ENCODE measurements around the gene ZNF782. TPM values are rescaled to one million over a fixed set of nuclear protein-coding genes. Genes with fewer than 3 reads are reported as not detected.

Gene ZNF782
- total RNA-seq, 2 donors from 2014 or later: 7.3 to 9.1 TPM

- no peaks in the 10 kb centered on the region for H3K9me3 Mint-ChIP-seq
- no peak overlapping the region for H3K9ac ChIP-seq (ENCODE audit: extremely low read depth, low read length, poor library complexity, severe bottlenecking)
- H3K36me3 ChIP-seq (ENCODE audit: control insufficient read depth, insufficient read depth, low read length): no peaks in the 10 kb centered on the region
- H3K4me1 Mint-ChIP-seq: peaks cover 10% of the 10 kb centered on the region
- peak overlapping the region; percentile 71 for H3K4me3 Mint-ChIP-seq
- TF ChIP-seq CTCF (conservative IDR thresholded peaks at IDR 0.05): no peak
- H3K4me3 ChIP-seq (ENCODE audit: low read length): peak overlapping the region; percentile 80
- peak overlapping the region; percentile 64 for H3K27ac Mint-ChIP-seq
- H3K27me3 ChIP-seq (ENCODE audit: control insufficient read depth, insufficient read depth, low read length, poor library complexity, severe bottlenecking): peaks cover 10% of the 10 kb centered on the region
- H3K36me3 Mint-ChIP-seq (ENCODE audit: low read depth): no peaks in the 10 kb centered on the region
- 31 to 55% methylated on average over 8 to 13 of the region's 13 CpGs for WGBS, 2 experiments (ENCODE audit: insufficient coverage in 1 of 2, insufficient read length in 1 of 2)
- peaks cover 15% of the 10 kb centered on the region for H3K27me3 Mint-ChIP-seq (ENCODE audit: insufficient read depth)
- no peaks in the 10 kb centered on the region for H3K9me3 ChIP-seq (ENCODE audit: control insufficient read depth, low read length)
- no peak for DNase-seq
- no peak overlapping the region for H3K27ac ChIP-seq (ENCODE audit: low read depth, low read length)
- H3K4me1 ChIP-seq (ENCODE audit: control insufficient read depth, insufficient read depth, low read length): no peaks in the 10 kb centered on the region
Measured at GRCh38 chr9:96874947-96875460, 20.7 kb upstream of the ZNF782 start.

DNA sequence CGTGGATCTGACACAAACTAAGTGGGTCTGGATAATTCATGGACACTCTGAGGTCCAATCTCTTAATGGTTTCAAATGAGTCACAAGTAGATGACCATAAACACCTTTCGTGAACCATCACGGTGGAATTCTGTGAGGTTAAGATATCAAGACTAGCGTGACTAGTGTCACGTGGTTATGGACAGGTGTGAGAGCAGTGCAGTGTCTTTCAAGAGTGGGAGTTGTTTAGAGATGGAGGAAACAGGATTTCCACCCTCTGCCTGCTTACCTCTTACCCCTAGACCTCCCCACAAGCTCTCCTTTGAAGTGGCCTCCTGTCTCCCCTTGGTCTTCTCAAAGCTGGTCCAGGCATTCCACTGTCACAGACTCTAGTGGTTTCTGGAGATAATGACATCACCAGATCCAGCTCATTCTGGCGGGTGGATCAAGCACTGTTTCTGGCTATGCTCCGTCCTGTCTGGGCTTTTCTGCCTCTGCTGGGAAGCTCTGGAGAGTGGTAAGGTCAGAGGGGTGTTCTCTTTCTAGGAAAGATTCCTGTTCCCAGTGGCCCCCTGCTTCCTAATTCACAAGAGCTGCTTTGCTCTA, 20.0 kb upstream of the ZNF782 start:
- Histone ChIP-seq H3K4me1 (ENCODE audit: control insufficient read depth, insufficient read depth, low read length) (no peaks in the 10 kb centered on the region), H3K27me3 (ENCODE audit: control insufficient read depth, insufficient read depth, low read length, poor library complexity, severe bottlenecking) (peaks cover 13% of the 10 kb centered on the region), H3K4me3 (ENCODE audit: low read length) (no peak overlapping the region), H3K27ac (ENCODE audit: low read depth, low read length) (no peak overlapping the region), H3K9ac (ENCODE audit: extremely low read depth, low read length, poor library complexity, severe bottlenecking) (no peak overlapping the region), H3K36me3 (ENCODE audit: control insufficient read depth, insufficient read depth, low read length) (no peaks in the 10 kb centered on the region), H3K9me3 (ENCODE audit: control insufficient read depth, low read length) (no peaks in the 10 kb centered on the region)
- WGBS, 2 experiments (ENCODE audit: insufficient coverage in 1 of 2, insufficient read length in 1 of 2): 85 to 93% methylated on average over 3 to 7 of the region's 7 CpGs
- Mint-ChIP-seq H3K27ac (no peak overlapping the region), H3K4me1 (peaks cover 10% of the 10 kb centered on the region), H3K4me3 (no peak overlapping the region), H3K36me3 (ENCODE audit: low read depth) (no peaks in the 10 kb centered on the region), H3K9me3 (no peaks in the 10 kb centered on the region), H3K27me3 (ENCODE audit: insufficient read depth) (peaks cover 15% of the 10 kb centered on the region)
- DNase-seq: no peak
- TF ChIP-seq CTCF (conservative IDR thresholded peaks at IDR 0.05): no peak

GRCh38 chr9:96871176-96871575, 16.9 kb upstream of the ZNF782 start:
- Mint-ChIP-seq H3K4me3 (no peak overlapping the region), H3K27ac (no peak overlapping the region), H3K9me3 (peaks cover 11% of the 10 kb centered on the region), H3K27me3 (ENCODE audit: insufficient read depth) (peaks cover 14% of the 10 kb centered on the region), H3K4me1 (peaks cover 10% of the 10 kb centered on the region), H3K36me3 (ENCODE audit: low read depth) (no peaks in the 10 kb centered on the region)
- no peaks in the 10 kb centered on the region for H3K9me3 ChIP-seq (ENCODE audit: control insufficient read depth, low read length)
- 79 to 88% methylated on average over 1 of the region's 1 CpG for WGBS, 2 experiments (ENCODE audit: insufficient coverage in 1 of 2, insufficient read length in 1 of 2)
- H3K27me3 ChIP-seq (ENCODE audit: control insufficient read depth, insufficient read depth, low read length, poor library complexity, severe bottlenecking): peaks cover 14% of the 10 kb centered on the region
- H3K9ac ChIP-seq (ENCODE audit: extremely low read depth, low read length, poor library complexity, severe bottlenecking): no peak overlapping the region
- DNase-seq: no peak
- no peak overlapping the region for H3K27ac ChIP-seq (ENCODE audit: low read depth, low read length)
- no peak for TF ChIP-seq CTCF (conservative IDR thresholded peaks at IDR 0.05)
- H3K4me1 ChIP-seq (ENCODE audit: control insufficient read depth, insufficient read depth, low read length): no peaks in the 10 kb centered on the region
- no peaks in the 10 kb centered on the region for H3K36me3 ChIP-seq (ENCODE audit: control insufficient read depth, insufficient read depth, low read length)
- no peak overlapping the region for H3K4me3 ChIP-seq (ENCODE audit: low read length)
